Measurements from ENCODE around the gene DNAAF2.
A peak's percentile ranks its signal among the peaks of the same experiment; 100 is the strongest.

The DNAAF2 gene

GRCh38 chr14:49586673-49587460 is 48.2 kb downstream of the DNAAF2 start (continued):
- TF ChIP-seq EGR2 (tag by site-specific recombination; IDR thresholded peaks at IDR 0.05; ENCODE audit: low read depth): no peak
- no peak for TF ChIP-seq ZNF239 (tag by site-specific recombination; IDR thresholded peaks at IDR 0.05)
- TF ChIP-seq KLF7 (tag by site-specific recombination; IDR thresholded peaks at IDR 0.05; ENCODE audit: borderline replicate concordance): no peak
- TF ChIP-seq ZNF785 (tag by site-specific recombination; IDR thresholded peaks at IDR 0.05): 0 out of 2 replicates have a peak, but pooled peaks have one; percentile 4
- TF ChIP-seq HIC1 (tag by site-specific recombination; IDR thresholded peaks at IDR 0.05): peak; percentile 56; the same call in 1 of the 2 replicates
- TF ChIP-seq GLIS1 (tag by site-specific recombination; IDR thresholded peaks at IDR 0.05): peak; percentile 50
- TF ChIP-seq ZNF391 (tag by site-specific recombination; IDR thresholded peaks at IDR 0.05; ENCODE audit: borderline replicate concordance, low read depth): 0 out of 2 replicates have a peak, but pooled peaks have one; percentile 11
- TF ChIP-seq, protein P1, sequence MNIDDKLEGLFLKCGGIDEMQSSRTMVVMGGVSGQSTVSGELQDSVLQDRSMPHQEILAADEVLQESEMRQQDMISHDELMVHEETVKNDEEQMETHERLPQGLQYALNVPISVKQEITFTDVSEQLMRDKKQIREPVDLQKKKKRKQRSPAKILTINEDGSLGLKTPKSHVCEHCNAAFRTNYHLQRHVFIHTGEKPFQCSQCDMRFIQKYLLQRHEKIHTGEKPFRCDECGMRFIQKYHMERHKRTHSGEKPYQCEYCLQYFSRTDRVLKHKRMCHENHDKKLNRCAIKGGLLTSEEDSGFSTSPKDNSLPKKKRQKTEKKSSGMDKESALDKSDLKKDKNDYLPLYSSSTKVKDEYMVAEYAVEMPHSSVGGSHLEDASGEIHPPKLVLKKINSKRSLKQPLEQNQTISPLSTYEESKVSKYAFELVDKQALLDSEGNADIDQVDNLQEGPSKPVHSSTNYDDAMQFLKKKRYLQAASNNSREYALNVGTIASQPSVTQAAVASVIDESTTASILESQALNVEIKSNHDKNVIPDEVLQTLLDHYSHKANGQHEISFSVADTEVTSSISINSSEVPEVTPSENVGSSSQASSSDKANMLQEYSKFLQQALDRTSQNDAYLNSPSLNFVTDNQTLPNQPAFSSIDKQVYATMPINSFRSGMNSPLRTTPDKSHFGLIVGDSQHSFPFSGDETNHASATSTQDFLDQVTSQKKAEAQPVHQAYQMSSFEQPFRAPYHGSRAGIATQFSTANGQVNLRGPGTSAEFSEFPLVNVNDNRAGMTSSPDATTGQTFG (tag by site-specific recombination; IDR thresholded peaks at IDR 0.05; ENCODE audit: borderline replicate concordance): no peak
- TF ChIP-seq, protein P2, sequence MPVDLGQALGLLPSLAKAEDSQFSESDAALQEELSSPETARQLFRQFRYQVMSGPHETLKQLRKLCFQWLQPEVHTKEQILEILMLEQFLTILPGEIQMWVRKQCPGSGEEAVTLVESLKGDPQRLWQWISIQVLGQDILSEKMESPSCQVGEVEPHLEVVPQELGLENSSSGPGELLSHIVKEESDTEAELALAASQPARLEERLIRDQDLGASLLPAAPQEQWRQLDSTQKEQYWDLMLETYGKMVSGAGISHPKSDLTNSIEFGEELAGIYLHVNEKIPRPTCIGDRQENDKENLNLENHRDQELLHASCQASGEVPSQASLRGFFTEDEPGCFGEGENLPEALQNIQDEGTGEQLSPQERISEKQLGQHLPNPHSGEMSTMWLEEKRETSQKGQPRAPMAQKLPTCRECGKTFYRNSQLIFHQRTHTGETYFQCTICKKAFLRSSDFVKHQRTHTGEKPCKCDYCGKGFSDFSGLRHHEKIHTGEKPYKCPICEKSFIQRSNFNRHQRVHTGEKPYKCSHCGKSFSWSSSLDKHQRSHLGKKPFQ (tag by site-specific recombination; IDR thresholded peaks at IDR 0.05): peak; percentile 86
- no peak; the same call in none of the 2 replicates for TF ChIP-seq WT1 (tag by site-specific recombination; IDR thresholded peaks at IDR 0.05)
- TF ChIP-seq ZNF660 (tag by site-specific recombination; IDR thresholded peaks at IDR 0.05): peak; percentile 79
- no peak for TF ChIP-seq ZNF19 (tag by site-specific recombination; IDR thresholded peaks at IDR 0.05; ENCODE audit: low read depth)
- peak; percentile 89 for TF ChIP-seq ZFP37 (tag by site-specific recombination; IDR thresholded peaks at IDR 0.05)
- peak; percentile 33; the same call in 1 of the 2 replicates for TF ChIP-seq ZNF600 (tag by site-specific recombination; IDR thresholded peaks at IDR 0.05)
- TF ChIP-seq BCL11B (tag by site-specific recombination; IDR thresholded peaks at IDR 0.05; ENCODE audit: low read depth): peak; percentile 100
- peak; percentile 92 for TF ChIP-seq ZNF366 (tag by site-specific recombination; conservative IDR thresholded peaks at IDR 0.05)
- TF ChIP-seq ZFP69B (tag by site-specific recombination; IDR thresholded peaks at IDR 0.05): no peak
- peak; percentile 26 for TF ChIP-seq ZNF335 (tag by site-specific recombination; conservative IDR thresholded peaks at IDR 0.05)
- TF ChIP-seq ZNF184 (tag by site-specific recombination; IDR thresholded peaks at IDR 0.05): peak; percentile 90; the same call in 1 of the 2 replicates
- TF ChIP-seq, protein P3, sequence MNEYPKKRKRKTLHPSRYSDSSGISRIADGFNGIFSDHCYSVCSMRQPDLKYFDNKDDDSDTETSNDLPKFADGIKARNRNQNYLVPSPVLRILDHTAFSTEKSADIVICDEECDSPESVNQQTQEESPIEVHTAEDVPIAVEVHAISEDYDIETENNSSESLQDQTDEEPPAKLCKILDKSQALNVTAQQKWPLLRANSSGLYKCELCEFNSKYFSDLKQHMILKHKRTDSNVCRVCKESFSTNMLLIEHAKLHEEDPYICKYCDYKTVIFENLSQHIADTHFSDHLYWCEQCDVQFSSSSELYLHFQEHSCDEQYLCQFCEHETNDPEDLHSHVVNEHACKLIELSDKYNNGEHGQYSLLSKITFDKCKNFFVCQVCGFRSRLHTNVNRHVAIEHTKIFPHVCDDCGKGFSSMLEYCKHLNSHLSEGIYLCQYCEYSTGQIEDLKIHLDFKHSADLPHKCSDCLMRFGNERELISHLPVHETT (tag by site-specific recombination; IDR thresholded peaks at IDR 0.05): 0 out of 2 replicates have a peak, but pooled peaks have one; percentile 54
- TF ChIP-seq GLI4 (tag by site-specific recombination; IDR thresholded peaks at IDR 0.05): peak; percentile 63; the same call in 1 of the 2 replicates
- no peak for TF ChIP-seq ZFHX2 (tag by site-specific recombination; conservative IDR thresholded peaks at IDR 0.05)
- no peak for TF ChIP-seq ZNF624 (tag by site-specific recombination; IDR thresholded peaks at IDR 0.05)
- no peak for TF ChIP-seq ZNF707 (tag by site-specific recombination; IDR thresholded peaks at IDR 0.05)
- 0 out of 2 replicates have a peak, but pooled peaks have one; percentile 33 for TF ChIP-seq MYNN (tag by site-specific recombination; IDR thresholded peaks at IDR 0.05; ENCODE audit: borderline replicate concordance)
- TF ChIP-seq, protein P4, sequence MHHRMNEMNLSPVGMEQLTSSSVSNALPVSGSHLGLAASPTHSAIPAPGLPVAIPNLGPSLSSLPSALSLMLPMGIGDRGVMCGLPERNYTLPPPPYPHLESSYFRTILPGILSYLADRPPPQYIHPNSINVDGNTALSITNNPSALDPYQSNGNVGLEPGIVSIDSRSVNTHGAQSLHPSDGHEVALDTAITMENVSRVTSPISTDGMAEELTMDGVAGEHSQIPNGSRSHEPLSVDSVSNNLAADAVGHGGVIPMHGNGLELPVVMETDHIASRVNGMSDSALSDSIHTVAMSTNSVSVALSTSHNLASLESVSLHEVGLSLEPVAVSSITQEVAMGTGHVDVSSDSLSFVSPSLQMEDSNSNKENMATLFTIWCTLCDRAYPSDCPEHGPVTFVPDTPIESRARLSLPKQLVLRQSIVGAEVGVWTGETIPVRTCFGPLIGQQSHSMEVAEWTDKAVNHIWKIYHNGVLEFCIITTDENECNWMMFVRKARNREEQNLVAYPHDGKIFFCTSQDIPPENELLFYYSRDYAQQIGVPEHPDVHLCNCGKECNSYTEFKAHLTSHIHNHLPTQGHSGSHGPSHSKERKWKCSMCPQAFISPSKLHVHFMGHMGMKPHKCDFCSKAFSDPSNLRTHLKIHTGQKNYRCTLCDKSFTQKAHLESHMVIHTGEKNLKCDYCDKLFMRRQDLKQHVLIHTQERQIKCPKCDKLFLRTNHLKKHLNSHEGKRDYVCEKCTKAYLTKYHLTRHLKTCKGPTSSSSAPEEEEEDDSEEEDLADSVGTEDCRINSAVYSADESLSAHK (tag by site-specific recombination; IDR thresholded peaks at IDR 0.05): 0 out of 2 replicates have a peak, but pooled peaks have one; percentile 6
- no peak for TF ChIP-seq ZIC2 (tag by site-specific recombination; IDR thresholded peaks at IDR 0.05)
- no peak for TF ChIP-seq RBAK (tag by site-specific recombination; IDR thresholded peaks at IDR 0.05)
- peak; percentile 83 for TF ChIP-seq ZNF24 (tag by site-specific recombination; IDR thresholded peaks at IDR 0.05)
